Dedifferentiated amniotic fluid mesenchymal stem cell (primary cell): Measurements from ENCODE around the gene RHOG.
"Not testable (repeated sequence)": the region's sequence is repeated elsewhere in the genome, so short reads cannot be mapped to it uniquely, and the experiment has no call there.

Experiments used
- DNase-seq: peaks from one replicate; pipeline ENCODE4 v3.0.0-alpha.2; 2016; ENCODE audit errors: extremely low spot score

The RHOG gene

GRCh38 chr11:3808861-3809623 lies 31.7 kb downstream of the RHOG start:
- no peak for DNase-seq

DNA sequence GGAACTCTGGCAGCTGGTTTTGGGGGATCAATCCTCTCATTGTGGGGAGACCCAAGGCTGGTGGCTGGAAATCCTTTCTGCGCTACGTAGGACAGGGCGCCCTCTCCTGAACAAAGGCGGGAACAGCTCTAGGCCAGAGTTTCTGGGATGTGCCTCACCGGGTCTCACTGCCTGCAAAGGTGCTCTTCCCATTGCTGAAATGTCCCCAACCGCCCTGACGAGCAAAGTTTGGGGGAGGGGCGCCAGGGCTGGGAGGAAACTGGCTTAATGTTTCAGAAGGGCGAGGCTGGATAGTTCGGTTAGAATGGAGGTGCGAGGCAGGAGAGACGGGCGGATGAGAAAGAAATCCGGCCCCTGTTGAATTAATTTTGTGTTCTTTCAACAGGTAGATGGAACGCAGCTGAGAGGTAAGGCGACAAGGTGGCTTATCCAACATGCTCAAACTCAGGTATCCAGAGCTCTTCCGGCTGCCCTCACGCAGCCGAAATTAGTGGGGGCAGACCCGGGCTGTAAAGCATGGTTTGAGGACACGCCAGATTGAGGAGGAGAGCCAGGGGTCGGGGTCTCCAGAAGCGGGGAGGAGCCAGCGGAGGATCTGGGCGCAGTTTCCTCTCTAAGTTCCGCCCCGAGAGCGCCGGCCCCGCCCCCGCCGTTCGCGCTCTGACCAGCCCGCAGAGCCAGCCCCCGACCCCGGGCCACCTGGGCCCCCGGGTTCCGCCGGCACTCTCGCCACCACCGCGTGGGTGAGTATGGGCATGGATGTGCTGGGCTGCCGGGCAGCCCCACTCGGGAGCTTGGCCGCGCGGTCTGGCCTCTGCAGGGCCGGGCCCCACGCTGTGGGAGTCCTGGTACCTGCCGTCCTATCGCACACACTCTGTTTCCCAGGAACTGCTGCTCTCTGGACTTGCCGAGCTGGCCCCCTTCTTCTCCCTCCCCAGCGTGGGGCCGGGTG lies 32.6 kb downstream of the RHOG start, which contains the start of gene PGAP2:
Gene PGAP2, plus strand, starts transcription at position 652 of the 952 bp plus-strand sequence. CDS start 2,700 bp downstream, outside the sequence.
- DNase-seq = no peak

DNA sequence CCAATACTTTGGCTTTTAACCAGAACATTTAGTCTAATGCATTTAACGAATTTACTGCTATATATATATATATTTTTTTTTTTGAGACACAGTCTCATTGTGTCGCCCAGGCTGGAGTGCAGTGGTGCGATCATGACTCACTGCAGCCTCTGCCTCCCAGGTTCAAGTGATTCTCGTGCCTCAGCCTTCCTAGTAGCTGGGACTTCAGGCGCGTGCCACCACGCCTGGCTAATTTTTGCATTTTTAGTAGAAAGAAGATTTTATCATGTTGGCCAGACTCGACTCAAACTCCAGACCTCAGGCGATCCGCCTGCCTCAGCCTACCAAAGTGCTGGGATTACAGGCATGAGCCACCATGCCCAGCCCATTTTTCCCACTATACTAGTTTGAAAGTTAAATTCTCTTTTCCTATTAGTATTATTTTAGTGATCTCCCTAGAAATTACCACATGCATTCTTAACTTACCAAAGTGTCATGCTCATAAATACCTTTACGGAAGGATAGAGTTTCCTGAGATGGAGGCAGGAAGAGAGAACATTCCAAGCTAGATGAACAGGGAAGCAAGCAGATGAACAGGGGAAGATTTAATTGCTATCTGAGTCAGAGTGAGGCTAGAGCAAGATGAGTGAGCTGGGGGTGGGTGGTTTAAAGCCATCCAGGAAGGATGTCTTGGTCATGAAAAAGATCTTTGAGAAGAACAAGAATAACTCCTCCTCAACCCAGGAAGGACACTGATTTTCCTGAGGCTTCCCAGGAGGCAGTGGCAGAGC lies 36.8 kb downstream of the RHOG start:
- DNase-seq = no peak

GRCh38 chr11:3802011-3802790 lies 38.6 kb downstream of the RHOG start:
- DNase-seq = no peak

DNA sequence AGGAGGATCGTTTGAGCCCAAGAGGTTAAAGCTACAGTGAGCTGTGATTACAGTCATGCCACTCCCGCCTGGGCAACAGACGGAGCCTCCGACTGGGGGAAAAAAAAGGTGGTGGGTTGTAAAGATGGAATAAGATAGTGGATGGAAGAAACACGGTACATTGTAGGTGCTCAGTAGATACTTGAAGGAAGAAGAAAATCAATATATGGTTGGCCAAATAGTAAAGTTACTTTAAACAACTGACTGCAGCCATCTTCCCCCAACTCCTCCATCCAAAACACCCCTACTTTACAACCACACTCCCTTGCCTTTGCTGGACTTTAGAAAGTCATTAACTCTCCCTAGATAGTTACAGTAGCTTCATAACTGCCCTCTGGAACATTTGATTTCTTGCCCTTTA lies 40.9 kb downstream of the RHOG start:
- no peak for DNase-seq

GRCh38 chr11:3799143-3799542 lies 41.6 kb downstream of the RHOG start:
- DNase-seq = no peak

DNA sequence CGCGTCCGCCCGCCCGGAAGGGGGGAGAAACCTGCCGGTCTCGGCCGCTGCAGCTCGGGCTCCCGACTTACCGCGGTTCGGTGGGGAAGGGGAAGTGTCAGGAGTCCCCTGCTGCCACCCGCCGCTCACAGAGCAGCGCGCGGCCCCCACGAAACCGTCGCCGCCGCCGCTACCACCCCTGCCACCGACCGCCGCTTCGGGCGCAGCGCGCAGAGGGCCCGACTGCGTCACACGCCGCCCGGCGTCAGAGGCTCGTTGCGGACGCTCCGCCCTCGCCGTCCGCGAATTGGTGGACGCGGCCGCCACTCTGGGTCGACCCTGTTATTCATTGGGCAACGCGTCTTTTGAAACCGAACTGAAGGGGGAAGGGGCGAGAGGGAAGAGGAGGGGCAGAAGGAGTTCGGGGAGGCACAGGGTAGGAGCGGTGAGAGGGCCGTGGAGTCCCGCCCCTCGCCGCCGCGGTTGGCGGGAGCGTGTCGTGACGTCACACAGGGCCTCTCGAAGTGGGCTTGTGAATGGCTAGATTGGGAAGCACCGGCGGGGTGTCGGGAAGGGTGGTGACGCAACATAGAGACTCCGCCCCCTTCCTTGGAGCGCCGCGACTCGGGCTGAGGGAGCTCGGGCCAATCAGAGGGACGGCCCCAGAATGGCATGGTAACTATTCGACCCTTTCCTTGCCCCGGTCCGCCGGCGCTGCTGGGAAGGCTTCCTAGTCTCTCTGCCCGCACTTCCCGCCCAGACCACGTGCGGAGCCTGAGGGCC lies 43.2 kb downstream of the RHOG start, which contains the start of gene NUP98:
Gene NUP98, minus strand, starts transcription at position 226 of the 762 bp plus-strand sequence. CDS start 15,437 bp downstream, outside the sequence.
- DNase-seq = peak; percentile 100

GRCh38 chr11:3796801-3797328 lies 43.9 kb downstream of the RHOG start:
- peak; percentile 34 for DNase-seq

GRCh38 chr11:3796346-3796745 lies 44.4 kb downstream of the RHOG start:
- DNase-seq = no peak

DNA sequence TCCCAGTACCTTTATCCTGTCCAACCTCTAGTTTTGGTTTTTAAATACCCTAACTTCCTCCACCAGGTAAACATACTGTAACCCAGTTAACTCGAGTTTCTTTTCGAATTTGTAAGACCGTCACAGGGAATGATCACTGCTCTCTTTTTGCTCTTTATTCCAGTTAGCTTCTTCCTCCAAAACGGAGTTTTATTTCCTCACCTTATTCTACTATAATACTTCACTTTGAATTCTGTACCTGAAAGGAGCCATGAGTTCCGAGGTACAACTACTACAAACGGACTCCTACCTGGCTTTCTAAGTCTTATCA lies 44.8 kb downstream of the RHOG start:
- DNase-seq = no peak

GRCh38 chr11:3795131-3796001 lies 45.4 kb downstream of the RHOG start:
- no peak for DNase-seq

DNA sequence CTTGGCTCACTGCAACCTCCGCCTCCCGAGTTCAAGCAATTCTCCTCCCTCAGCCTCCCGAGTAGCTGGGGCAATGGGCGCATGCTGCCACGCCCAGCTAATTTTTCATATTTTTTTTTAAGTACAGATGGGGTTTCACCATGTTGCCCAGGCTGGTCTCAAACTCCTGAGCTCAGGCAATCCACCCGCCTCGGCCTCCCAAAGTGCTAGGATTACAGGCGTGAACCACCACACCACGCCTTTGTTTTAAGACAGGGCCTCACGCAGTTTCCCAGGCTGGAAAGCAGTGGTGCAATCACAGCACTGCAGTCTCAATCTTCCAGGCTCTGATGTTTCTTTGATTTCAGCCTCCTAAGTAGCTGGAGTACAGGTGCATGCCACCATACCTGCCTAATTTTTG lies 46.4 kb downstream of the RHOG start:
- not testable (repeated sequence) for DNase-seq

DNA sequence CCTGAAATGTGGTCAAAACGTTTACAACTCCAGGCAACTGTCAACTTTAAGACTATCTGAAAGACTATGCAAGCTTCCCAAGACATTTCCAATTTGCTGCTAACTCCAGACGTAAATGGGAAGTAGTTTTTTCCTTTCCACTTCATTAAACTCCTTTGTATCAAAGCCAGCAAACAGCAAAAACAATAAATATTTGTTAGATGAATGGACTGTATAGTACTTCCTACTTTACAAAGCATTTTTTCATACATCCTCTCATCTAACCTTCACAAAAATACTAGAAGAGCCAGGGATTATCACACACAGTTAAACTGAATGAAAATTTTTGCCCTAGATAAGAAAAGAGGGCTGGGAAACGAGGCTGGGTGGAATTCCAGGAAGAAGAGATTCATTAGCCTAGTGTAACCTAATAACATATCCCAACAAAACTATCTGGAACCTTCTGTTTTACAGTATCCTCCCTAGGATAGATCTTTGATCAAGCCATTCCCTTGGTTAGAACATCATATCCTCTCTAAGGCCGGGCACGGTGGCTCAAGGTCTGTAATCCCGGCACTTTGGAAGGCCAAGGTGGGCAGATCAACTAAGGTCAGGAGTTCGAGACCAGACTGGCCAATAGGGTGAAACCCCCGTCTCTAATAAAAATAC lies 53.9 kb downstream of the RHOG start:
- no peak for DNase-seq

DNA sequence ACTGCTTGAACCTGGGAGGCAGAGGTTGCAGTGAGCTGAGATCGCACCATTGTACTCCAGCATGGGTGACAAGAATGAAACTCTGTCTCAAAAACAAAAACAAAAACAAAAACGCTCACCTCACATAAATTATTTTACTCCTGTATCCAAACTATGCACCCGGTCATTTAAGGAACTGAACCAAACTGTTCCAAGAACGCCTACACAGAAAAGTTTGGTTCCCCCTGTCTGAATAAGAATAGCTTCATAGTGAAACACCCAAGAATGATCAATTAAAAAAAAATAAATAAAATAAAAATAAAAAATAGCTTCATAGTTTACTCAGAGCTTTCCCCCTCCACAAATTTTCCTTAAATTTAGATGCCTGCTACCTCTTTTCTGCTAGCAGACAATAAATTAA lies 57.1 kb downstream of the RHOG start:
- DNase-seq = no peak

GRCh38 chr11:3782963-3783362 lies 57.8 kb downstream of the RHOG start:
- DNase-seq = no peak

- no peak for DNase-seq
Measured at GRCh38 chr11:3781423-3781822, 59.3 kb downstream of the RHOG start.
